PC-9 (cell line): ENCODE results near the gene SLC24A4.

Experiments
- CTCF ChIP-seq: fragments of 200-600 bp; sonication (generic); conservative IDR thresholded peaks from 2 replicates; pipeline ENCODE4 v1.6.1; 2017; ENCODE audit warnings: mixed run types, antibody characterized with exemption, mild to moderate bottlenecking, moderate library complexity
- EZH2 ChIP-seq: fragments of 200-600 bp; sonication (generic); IDR thresholded peaks from 2 replicates; pipeline ENCODE4 v1.8.0; 2017; ENCODE audit warnings: antibody characterized with exemption, low read depth

GRCh38 chr14:92542766-92543554 is 220.0 kb downstream of the SLC24A4 start:
- TF ChIP-seq CTCF: no peak
- TF ChIP-seq EZH2: no peak
